SK-N-SH treated with all-trans-retinoic acid at 6 μM for 48 hours (cell line): Measurements from ENCODE around the gene PPP1R27.

Experiments
- ATAC-seq: fragments of 200-7000 bp; cut with Tn5 transposase; 3 replicates; pipeline ENCODE4 v1.9.1; 2020; ENCODE audit warnings: mild to moderate bottlenecking, moderate library complexity
- CREB5 ChIP-seq: fragments of 250-450 bp; sonication (Bioruptor Pico); IDR thresholded peaks from 2 replicates; pipeline ENCODE4 v1.5.1; 2020; ENCODE audit warnings: low read depth, mild to moderate bottlenecking, moderate library complexity
- CSDC2 ChIP-seq: fragments of 250-450 bp; sonication (Bioruptor Pico); IDR thresholded peaks from 2 replicates; pipeline ENCODE4 v1.5.0; 2020; ENCODE audit warnings: mild to moderate bottlenecking, moderate library complexity
- ESRRG ChIP-seq: fragments of 250-450 bp; sonication (Bioruptor Pico); IDR thresholded peaks from 2 replicates; pipeline ENCODE4 v1.6.1; 2021; ENCODE audit warnings: mild to moderate bottlenecking
- GLIS3 ChIP-seq: fragments of 250-450 bp; sonication (Bioruptor Pico); IDR thresholded peaks from 2 replicates; pipeline ENCODE4 v1.5.0; 2020; ENCODE audit warnings: mild to moderate bottlenecking, moderate library complexity
- ISL1 ChIP-seq: fragments of 250-450 bp; sonication (Bioruptor Pico); IDR thresholded peaks from 2 replicates; pipeline ENCODE4 v2.1.2; 2022; ENCODE audit warnings: mild to moderate bottlenecking, moderate library complexity
- OSR1 ChIP-seq: fragments of 250-450 bp; sonication (Bioruptor Pico); IDR thresholded peaks from 2 replicates; pipeline ENCODE4 v1.8.0; 2022; ENCODE audit warnings: moderate library complexity, mild to moderate bottlenecking, inconsistent platforms
- PATZ1 ChIP-seq: fragments of 250-450 bp; sonication (Bioruptor Pico); IDR thresholded peaks from 2 replicates; pipeline ENCODE4 v1.8.0; 2020; ENCODE audit warnings: mild to moderate bottlenecking, moderate library complexity, borderline replicate concordance
- PPARA ChIP-seq: fragments of 250-450 bp; sonication (Bioruptor Pico); IDR thresholded peaks from 2 replicates; pipeline ENCODE4 v1.5.0; 2020; ENCODE audit warnings: mild to moderate bottlenecking, borderline replicate concordance
- RARB ChIP-seq: fragments of 250-450 bp; sonication (Bioruptor Pico); IDR thresholded peaks from 2 replicates; pipeline ENCODE4 v1.8.0; 2021; ENCODE audit warnings: mild to moderate bottlenecking, moderate library complexity
- SNAI2 ChIP-seq: fragments of 250-450 bp; sonication (Bioruptor Pico); IDR thresholded peaks from 2 replicates; pipeline ENCODE4 v1.5.0; 2020; ENCODE audit warnings: mild to moderate bottlenecking, moderate library complexity
- TCF4 ChIP-seq: fragments of 250-450 bp; sonication (Bioruptor Pico); IDR thresholded peaks from 2 replicates; pipeline ENCODE4 v1.8.0; 2021; ENCODE audit warnings: mild to moderate bottlenecking, moderate library complexity, borderline replicate concordance
- TOX ChIP-seq: fragments of 250-450 bp; sonication (Bioruptor Pico); IDR thresholded peaks from 2 replicates; pipeline ENCODE4 v1.8.0; 2021; ENCODE audit warnings: mild to moderate bottlenecking, moderate library complexity, borderline replicate concordance
- ZC3H10 ChIP-seq: fragments of 250-450 bp; sonication (Bioruptor Pico); IDR thresholded peaks from 2 replicates; pipeline ENCODE4 v1.5.1; 2021; ENCODE audit warnings: mild to moderate bottlenecking, moderate library complexity
- ZFP3 ChIP-seq: fragments of 250-450 bp; sonication (Bioruptor Pico); IDR thresholded peaks from 2 replicates; pipeline ENCODE4 v1.5.0; 2020; ENCODE audit warnings: mild to moderate bottlenecking, moderate library complexity
- ZNF565 ChIP-seq: fragments of 450-650 bp; formaldehyde crosslinking; conservative IDR thresholded peaks from 2 replicates; pipeline ENCODE4 v1.5.0; 2020; ENCODE audit warnings: low read depth, mild to moderate bottlenecking, moderate library complexity
- ZNF70 ChIP-seq: fragments of 450-650 bp; formaldehyde crosslinking; IDR thresholded peaks from 2 replicates; pipeline ENCODE4 v1.5.0; 2020; ENCODE audit warnings: mild to moderate bottlenecking, moderate library complexity
- ZNF8 ChIP-seq: fragments of 450-650 bp; formaldehyde crosslinking; IDR thresholded peaks from 2 replicates; pipeline ENCODE4 v1.5.0; 2020; ENCODE audit warnings: mild to moderate bottlenecking, moderate library complexity
- TF ChIP-seq, protein P1 (sequence below): fragments of 250-450 bp; sonication (Bioruptor Pico); IDR thresholded peaks from 2 replicates; pipeline ENCODE4 v1.8.0; 2021; ENCODE audit warnings: low read depth, mild to moderate bottlenecking, moderate library complexity, borderline replicate concordance
- TF ChIP-seq, protein P2 (sequence below): fragments of 250-450 bp; sonication (Bioruptor Pico); IDR thresholded peaks from 2 replicates; pipeline ENCODE4 v1.5.1; 2021; ENCODE audit warnings: mild to moderate bottlenecking, moderate library complexity

The PPP1R27 gene

DNA sequence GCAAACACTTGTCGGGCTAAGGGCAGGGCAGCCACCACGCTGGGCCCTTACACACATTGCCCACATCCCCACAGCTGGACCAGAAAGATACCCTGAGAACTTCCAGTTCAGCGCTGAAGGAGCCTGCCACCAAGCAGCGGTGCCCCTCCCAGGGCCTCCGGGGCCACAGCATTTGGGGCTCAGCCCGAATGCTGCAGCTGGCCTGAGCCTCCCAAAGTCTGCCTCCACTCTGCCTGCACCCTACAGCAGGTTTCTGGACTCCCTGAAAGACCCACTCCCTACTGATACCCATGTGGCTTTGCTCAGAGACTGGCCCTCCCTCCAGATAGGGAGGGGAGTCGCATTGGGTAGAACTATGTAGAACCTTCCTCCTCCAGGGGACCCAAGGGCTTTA, 3.3 kb downstream of the PPP1R27 start:
- no peak for ATAC-seq
- TF ChIP-seq TOX (no peak), RARB (no peak), ZC3H10 (CRISPR knock-in tag) (no peak)

DNA sequence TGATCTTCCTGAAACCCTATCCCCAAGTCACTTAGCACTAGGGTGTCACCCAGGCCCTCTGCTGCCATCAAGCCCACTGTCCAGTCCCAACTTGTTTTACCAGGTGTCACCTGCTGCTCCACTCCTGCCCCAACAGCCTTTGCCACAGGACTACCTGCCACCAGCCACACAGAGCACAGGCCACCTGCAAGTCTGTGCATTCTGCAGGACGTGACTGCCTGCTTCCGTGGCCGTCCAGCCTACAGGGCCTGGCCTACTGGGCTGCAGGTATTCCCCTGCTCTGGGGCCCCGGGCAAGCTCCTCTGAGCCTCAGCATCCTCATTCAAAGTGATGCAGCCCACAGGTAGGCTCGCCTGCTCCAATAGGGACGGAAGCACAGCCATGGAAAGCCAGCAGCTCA, 5.0 kb downstream of the PPP1R27 start:
- TF ChIP-seq ESRRG = no peak
- TF ChIP-seq, protein P1, sequence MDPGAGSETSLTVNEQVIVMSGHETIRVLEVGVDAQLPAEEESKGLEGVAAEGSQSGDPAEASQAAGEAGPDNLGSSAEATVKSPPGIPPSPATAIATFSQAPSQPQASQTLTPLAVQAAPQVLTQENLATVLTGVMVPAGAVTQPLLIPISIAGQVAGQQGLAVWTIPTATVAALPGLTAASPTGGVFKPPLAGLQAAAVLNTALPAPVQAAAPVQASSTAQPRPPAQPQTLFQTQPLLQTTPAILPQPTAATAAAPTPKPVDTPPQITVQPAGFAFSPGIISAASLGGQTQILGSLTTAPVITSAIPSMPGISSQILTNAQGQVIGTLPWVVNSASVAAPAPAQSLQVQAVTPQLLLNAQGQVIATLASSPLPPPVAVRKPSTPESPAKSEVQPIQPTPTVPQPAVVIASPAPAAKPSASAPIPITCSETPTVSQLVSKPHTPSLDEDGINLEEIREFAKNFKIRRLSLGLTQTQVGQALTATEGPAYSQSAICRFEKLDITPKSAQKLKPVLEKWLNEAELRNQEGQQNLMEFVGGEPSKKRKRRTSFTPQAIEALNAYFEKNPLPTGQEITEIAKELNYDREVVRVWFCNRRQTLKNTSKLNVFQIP = no peak
- TF ChIP-seq ISL1 (CRISPR knock-in tag) = no peak
- no peak for TF ChIP-seq ZC3H10 (CRISPR knock-in tag)
- TF ChIP-seq PATZ1 (CRISPR knock-in tag) = no peak
- ATAC-seq = no peak

DNA sequence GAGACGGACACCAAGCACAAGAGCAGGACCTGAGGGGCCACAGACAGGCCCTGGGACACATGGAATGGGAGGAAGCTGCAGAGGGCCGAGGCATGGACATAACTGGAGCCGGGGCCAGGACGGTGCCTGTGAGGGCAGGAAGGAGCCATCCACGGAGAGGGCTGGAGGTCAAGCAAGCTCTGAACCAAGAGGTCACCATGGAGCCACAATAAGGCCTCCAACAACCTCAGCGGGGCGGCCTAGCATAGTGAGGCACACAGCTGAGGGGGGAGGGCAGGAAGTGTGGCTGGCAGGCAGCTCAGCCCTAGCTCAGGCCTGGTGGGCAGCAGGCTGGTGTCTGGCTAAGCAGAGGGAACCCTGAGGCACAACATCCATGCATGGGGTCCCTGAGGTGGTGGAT, 6.2 kb downstream of the PPP1R27 start:
- no peak for TF ChIP-seq ZNF565 (CRISPR knock-in tag)
- no peak for TF ChIP-seq GLIS3 (CRISPR knock-in tag)
- TF ChIP-seq ISL1 (CRISPR knock-in tag) = no peak
- TF ChIP-seq RARB = no peak
- TF ChIP-seq CSDC2 = no peak
- TF ChIP-seq, protein P2, sequence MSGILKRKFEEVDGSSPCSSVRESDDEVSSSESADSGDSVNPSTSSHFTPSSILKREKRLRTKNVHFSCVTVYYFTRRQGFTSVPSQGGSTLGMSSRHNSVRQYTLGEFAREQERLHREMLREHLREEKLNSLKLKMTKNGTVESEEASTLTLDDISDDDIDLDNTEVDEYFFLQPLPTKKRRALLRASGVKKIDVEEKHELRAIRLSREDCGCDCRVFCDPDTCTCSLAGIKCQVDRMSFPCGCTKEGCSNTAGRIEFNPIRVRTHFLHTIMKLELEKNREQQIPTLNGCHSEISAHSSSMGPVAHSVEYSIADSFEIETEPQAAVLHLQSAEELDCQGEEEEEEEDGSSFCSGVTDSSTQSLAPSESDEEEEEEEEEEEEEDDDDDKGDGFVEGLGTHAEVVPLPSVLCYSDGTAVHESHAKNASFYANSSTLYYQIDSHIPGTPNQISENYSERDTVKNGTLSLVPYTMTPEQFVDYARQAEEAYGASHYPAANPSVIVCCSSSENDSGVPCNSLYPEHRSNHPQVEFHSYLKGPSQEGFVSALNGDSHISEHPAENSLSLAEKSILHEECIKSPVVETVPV (CRISPR knock-in tag) = no peak
- TF ChIP-seq ZNF8 = no peak
- ATAC-seq = no peak

- no peak for TF ChIP-seq CSDC2
- no peak for TF ChIP-seq TCF4 (CRISPR knock-in tag)
- no peak for TF ChIP-seq PATZ1 (CRISPR knock-in tag)
- TF ChIP-seq OSR1 = no peak
- TF ChIP-seq ZNF70 (CRISPR knock-in tag) = no peak
- TF ChIP-seq PPARA (CRISPR knock-in tag) = no peak
- TF ChIP-seq GLIS3 (CRISPR knock-in tag) = no peak
- no peak for TF ChIP-seq ZFP3 (CRISPR knock-in tag)
- TF ChIP-seq, protein P1 = no peak
- TF ChIP-seq SNAI2 (CRISPR knock-in tag) = no peak
- no peak for TF ChIP-seq ZC3H10 (CRISPR knock-in tag)
- no peak for TF ChIP-seq CREB5 (CRISPR knock-in tag)
- no peak for TF ChIP-seq TOX
- no peak for TF ChIP-seq ZNF8
- no peak for ATAC-seq
Observed at GRCh38 chr17:81825841-81826466, 8.9 kb downstream of the PPP1R27 start.
